Measurements from ENCODE around the gene LARGE1. TPM values are rescaled to one million over a fixed set of nuclear protein-coding genes. Genes with fewer than 3 reads are reported as not detected.

Gene LARGE1
- polyA plus RNA-seq, 3 donors, result 24.5 to 27.2 (median 26.6) TPM

DNA sequence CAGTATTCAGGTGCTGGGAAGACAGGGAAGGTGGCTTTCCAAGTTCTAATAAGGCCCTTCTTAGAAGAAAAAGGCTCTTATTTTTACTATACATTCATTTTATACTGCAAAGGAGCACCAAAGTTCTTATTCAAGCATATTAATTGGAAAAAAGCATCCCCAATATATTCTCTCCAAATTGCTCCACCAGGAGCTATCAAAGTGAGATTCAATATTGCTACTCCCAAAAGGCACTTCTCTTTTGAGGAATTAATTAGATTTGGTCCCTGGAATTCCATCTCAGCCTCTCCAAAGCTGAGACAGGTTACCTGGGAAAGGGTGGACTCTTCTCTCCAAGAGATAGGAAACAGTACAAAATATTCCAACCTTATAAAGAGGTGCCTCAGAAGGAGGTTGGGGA, 134.1 kb downstream of the LARGE1 start:
- no peak for DNase-seq (ENCODE audit: low read depth in 3 of 3, low spot score in 2 of 3)

DNA sequence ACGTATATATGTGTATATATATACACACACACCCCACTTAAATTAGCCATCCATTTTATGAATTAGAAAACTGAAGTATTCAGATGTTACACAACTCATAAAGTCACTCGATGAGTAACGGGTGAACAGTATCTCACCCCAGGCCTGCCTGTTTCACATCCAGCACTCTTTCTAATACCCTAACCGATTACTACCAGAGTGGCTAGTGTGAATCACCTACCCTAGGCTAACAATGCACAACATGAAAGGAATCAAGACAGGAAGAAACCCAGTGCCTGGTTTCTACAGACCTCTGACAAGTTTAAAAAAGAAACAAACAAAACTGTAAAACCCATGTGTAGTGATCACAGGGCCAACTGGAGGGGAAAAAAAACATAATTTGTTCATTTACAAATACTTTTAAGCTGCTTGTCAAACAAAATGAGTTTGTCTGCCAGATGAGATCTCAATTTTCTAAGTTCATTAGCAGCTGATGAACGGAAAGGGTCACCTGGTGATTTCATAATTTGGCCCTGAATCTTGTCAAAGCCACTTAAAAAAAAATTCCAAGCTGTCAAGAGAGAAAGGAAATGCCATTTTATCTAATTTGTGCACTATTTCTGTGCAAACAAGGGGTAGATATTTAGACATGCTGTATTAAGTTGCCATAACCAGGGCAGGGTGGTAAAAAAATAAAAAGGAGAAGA, 134.8 kb downstream of the LARGE1 start:
- DNase-seq (ENCODE audit: low read depth in 3 of 3, low spot score in 2 of 3), result no peak

DNA sequence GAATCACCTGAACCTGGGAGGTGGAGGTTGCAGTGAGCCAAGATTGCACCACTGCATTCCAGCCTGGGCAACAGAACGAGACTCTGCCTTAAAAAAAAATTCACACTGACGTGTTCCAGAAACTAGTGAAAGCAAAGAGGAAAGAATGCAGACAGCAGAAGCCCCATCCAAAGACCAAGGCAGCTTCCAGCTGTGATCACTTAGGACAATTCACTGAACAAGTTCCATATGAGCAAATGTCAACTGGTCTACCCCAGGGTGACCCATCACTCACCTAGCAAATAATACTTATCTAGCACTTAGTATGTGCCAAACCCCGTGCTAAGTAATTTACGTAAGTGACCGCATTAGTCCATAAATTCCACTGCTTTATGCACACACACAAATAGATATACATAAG, 138.9 kb downstream of the LARGE1 start:
- no peak for DNase-seq (ENCODE audit: low read depth in 3 of 3, low spot score in 2 of 3)

DNA sequence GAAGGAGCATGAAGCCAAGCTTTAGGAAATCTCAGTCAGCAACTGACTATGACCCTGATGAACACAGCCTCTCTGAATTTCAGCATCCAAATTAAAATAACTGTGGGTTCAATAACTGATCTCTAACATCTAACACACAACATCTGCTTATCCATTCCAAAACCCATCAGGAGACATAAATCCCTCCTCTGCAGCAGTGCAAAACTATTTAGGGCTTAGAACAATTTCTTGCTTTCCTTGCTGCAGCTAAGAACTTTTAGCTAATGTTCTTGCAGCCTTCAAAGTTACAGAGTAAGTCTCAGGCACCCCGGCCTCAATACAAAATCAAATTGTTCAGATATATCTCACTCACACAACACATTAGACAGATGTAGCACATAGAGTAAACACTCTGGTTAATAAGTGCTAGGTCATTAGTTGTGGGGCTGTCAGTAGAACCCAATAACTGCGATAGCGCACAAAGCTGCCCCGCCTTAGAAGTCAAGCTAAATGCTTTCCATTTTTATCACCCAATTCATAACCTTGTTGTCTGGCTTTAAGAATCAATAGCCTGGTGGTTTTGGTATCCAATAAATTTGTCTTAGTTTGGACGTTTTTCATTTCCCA, 139.6 kb downstream of the LARGE1 start:
- DNase-seq (ENCODE audit: low read depth in 3 of 3, low spot score in 2 of 3), result no peak

DNA sequence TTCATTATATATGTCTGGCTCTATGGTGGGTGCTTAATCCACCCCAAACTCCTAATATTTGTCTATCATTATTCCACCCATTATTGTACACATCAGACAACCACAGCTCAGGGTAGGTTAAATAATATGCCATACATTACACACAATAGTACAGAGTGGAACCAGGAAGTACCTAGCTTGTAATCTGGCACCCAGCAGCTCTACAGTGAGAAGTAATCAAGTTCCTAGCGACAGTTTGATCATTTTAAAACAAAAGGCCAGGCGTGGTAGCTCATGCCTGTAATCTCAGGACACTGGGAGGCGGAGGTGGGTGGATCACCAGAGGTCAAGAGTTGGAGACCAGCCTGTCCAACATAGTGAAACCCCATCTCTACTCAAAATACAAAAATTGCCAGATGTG, 141.0 kb downstream of the LARGE1 start:
- DNase-seq (ENCODE audit: low read depth in 3 of 3, low spot score in 2 of 3), result no peak

DNA sequence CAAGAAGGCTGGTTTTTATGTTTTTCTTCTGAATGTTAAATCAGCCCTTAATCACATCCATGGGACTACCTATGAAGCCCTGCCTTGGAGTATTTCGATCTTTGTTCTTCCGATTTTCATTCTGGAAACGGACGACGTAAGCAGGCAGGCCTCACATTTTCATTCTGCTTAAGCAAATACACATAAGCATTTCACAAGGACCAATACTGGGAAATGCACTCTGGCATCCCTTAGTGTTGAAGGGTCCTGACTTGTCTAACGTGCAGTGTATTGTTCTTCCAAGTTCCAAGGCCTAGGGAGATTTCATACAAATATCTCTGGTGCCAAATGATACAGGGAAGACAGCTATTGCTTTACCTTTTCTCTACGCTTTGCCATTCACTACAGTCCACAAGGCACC, 143.8 kb downstream of the LARGE1 start:
- DNase-seq (ENCODE audit: low read depth in 3 of 3, low spot score in 2 of 3), result no peak

DNA sequence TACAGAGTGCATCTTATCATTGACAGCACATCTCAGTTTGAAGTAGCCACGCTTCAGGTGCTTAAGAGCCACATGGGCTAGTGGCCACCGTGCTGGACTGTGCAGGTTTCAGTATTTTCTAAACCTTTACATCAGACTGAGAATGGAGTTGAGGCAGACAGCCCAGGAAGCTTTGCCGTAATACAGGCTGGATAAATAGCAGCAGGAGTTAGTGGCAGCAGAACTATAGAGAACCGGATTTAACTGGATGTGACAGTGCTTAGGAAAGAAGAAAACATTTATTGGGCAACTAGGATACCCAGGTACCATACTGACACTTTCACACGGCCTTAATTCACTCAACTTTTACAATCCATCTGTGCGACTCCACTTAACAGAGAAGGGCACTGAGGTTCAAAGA, 145.5 kb downstream of the LARGE1 start:
- no peak for DNase-seq (ENCODE audit: low read depth in 3 of 3, low spot score in 2 of 3)

DNA sequence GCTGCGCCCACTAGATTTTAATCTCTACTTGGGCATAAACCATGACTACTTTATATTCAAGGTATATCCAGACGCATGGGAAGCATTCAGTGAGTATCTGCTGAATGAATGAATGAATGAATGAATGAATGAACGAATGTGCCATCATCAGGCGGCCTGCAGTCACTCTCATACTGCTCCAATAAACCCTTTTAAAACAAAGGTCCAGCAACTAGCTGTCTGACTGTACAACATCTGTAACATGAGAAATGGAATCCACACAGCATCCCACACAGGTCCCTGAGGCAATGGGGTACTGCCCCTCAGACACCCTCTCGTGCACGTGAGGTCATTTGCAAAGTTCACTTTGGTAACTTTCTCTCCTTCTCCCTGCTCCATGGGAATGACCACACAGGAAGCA, 147.5 kb downstream of the LARGE1 start:
- no peak for DNase-seq (ENCODE audit: low read depth in 3 of 3, low spot score in 2 of 3)

DNA sequence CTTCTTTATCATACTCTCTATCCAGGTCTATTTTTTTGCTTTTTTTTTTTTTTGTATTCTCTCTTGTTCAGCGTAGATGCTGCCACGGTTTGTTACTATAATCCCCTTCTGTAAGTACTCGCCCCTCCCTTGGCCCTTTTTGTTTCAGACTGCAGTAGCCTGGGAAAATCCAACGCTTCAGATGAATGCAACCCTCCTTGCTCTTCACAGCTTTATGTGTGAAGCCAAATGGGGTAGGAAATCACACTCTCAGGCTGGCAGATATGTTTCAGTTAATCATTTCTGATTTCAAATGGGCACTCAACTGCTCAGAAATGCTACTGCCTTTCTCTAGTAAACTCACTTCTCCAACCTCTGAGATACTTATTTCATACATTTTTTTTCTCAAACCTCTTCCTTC, 149.1 kb downstream of the LARGE1 start:
- DNase-seq (ENCODE audit: low read depth in 3 of 3, low spot score in 2 of 3), result no peak

DNA sequence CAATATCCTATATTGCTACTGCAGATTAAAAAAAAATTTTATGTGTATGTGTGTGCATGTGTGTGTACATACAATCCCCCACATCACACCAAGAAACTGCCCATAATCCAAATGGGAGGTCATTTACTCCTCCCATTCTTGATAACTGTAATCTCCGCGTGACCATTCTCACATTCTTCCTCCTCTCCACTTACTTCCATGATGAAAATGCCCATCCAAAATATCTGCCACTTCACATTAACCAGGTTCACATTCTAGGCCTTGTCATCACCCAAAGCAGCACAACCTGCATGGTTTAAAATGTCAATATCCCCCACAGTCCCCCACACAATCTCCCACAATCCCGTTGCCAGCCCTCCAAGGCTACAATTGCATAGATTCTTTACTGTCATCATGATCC, 149.6 kb downstream of the LARGE1 start:
- no peak for DNase-seq (ENCODE audit: low read depth in 3 of 3, low spot score in 2 of 3)

DNA sequence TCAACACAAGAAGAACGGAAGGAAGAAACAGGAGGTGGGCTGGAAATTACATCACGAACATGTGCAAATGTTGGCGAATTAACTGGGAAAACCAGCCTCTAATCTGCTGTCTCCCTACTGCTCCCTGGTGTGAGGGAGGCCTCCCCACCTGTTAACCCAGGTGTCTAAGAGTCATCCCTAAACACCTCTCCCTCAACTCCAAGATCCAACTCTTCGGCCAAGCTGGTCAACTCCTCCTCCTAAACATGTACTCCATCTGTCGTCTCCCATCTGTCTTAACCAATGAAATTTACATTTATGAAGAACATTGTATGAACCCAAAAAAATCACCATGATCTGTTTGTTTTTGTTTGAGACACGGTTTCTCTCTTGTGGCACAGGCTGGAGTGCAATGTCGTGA, 154.2 kb downstream of the LARGE1 start:
- no peak for DNase-seq (ENCODE audit: low read depth in 3 of 3, low spot score in 2 of 3)

DNA sequence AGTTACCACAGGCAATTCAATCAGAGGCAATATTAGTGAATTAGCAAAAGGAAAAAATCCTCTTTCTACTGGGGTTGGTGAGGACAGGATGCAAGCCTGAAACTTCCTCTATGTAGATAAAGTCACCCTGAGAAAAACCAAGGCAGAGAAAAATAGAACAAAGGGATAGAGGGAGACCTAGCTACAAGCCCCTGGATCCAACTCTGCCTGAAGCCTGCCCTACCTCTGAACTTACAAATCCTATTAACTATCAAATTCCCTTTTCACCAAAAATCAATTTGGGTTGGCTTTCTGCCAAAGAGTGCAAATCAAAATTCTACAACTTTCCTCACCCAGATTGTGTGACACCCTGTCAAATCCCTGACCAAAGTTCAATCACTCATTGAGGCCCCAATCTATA, 161.3 kb downstream of the LARGE1 start:
- DNase-seq (ENCODE audit: low read depth in 3 of 3, low spot score in 2 of 3), result no peak

DNA sequence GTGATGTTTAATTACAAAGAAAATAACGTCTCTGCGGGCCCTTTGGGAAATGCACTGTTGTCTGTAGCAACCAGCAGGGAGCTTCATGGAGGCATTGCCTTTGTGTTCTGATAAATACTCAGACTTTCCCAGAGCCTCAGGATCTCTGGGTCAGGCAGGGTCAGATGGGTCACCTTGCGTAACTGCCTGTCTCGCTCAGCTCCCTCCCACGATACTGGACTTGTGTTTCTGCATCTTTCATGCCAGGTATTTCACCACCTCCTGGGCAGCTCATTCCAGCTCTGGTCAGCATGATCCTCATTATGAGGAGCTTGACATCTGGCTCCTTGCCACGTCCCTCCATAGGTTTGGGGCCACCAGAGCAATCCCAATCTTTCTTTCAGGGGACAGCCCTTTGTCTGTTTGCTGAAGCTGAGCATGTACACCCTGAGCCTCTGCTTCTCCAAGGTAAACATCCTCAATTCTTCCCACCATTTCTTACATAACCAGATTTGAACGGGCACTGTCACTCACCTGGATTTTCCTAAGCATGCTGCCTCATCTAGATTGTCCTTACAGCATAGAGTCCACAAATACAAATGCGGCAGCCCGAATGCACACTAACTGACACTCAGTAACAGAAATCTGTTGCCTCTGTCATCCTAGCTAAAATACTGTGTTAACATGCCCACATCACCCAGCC, 162.3 kb downstream of the LARGE1 start:
- DNase-seq (ENCODE audit: low read depth in 3 of 3, low spot score in 2 of 3), result no peak

DNA sequence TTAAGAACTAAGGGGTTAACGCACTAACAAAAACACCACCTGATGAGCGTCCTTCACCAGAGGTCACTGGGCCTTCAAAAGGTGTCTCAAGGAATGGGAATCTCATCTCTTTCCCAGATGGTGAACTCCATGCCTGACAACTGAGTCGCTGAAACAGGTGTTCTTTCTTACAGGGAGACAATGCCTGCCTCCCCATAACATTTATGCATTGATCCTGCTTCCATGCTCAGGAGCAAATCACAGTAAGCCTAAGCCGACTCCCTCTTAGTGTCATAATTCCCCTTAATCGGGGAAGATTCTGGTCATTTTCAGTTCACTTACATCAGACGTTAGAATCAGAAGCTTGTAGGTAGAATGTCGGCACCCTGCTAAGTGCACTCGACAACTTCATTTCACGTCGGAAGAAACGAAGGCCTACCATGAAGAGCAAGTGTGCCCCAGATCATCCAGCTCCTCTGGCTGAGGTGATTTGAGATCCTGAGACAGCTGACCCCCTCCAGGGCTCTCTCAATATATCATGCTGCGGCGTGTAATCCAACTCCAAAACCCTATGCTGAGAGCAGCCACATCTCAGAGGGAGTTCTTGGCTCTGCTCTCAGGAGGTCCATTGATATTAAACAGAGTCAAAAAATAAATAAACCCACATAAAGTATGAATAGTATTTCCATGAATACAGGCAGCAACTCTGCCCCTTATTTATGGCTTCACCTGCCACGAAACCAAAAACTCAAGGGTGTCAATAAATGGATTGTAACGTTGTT, 163.1 kb downstream of the LARGE1 start:
- DNase-seq (ENCODE audit: low read depth in 3 of 3, low spot score in 2 of 3), result no peak

DNA sequence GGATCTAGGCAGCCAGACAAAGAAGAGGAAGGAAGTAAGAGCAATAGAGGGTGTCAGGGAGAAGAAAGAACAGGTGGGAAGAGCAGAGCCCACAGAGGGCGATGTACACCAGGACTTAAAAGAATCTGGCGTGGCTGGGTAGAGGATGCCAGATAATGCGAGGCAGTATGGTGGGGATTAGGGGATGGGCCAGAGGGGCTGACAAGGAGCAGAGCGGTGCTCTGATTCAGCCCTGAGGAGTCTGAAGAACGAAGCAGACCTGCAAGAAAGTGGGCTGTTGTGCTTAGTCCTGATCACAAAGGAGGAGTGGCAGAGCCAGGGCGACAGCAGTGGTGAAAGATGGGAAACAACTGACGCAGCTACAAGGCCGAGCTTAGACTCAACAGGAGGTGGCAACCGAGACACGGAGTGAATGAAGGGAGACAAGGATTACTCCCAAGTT, 163.7 kb downstream of the LARGE1 start:
- no peak for DNase-seq (ENCODE audit: low read depth in 3 of 3, low spot score in 2 of 3)

DNA sequence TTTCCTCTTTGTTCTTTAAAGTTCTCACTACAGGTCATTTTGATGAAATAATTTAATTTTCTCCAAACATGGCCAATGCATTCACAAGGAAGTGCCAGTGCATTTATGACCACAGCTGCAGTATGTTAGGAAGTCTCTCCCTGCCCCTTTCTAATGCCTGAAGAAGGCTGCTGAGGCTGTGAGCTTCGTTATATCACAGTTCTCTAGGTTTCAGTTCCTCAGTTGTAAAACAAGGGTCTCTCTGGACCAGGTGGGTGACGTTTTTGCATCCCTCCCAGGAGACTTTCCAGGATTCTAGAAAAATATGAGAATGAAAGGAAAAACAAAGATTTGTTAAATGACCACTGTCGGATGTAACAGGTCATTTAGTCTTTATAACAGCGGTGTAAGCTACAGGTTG, 171.6 kb downstream of the LARGE1 start:
- no peak for DNase-seq (ENCODE audit: low read depth in 3 of 3, low spot score in 2 of 3)

DNA sequence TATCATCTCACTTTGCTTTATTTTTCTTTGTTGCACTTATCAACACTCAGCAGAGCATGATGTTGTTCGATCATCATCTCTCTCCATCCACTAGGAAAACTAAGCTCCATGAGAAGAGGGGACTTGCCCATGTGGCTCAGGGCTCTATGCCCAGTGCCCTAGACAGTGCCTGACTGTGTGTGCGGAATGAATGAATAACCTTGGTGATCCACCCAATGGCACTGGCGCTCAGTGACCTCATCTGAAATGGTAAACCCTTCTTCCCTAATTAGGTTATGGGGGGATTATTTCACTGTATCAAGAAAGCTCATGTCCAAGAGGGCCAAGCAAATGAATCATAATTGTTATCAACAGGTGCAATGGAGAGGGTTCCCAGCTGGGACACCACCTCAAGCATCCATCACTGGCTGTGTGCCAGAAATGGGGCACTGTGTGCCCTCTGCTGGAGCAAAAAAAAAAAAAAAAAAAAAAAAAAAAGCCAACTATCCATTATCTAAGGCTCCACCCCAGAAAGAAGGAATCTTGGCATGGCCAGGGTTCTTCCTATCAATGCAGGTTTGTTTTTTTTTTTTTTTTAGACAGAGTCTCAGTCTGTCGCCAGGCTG, 172.6 kb downstream of the LARGE1 start:
- no peak for DNase-seq (ENCODE audit: low read depth in 3 of 3, low spot score in 2 of 3)

DNA sequence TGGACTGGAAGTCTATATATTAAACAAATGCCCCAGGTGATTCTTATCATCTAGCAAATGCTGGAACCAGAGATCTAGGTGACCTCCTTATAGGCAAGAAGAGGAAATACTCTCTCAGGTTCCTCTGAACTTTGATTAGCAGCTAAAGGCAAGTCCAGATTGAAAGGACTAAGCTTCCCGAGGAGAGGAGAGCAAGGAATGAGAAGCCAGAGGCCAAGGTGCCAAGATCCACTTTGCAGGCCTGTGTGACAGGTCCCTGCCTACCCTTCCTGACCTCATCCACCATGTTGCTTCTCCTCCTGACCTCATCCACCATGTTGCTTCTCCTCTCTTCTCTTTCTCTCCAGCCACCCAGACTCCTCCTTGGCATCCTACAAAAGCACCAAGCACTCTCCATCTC, 173.2 kb downstream of the LARGE1 start:
- DNase-seq (ENCODE audit: low read depth in 3 of 3, low spot score in 2 of 3), result no peak

DNA sequence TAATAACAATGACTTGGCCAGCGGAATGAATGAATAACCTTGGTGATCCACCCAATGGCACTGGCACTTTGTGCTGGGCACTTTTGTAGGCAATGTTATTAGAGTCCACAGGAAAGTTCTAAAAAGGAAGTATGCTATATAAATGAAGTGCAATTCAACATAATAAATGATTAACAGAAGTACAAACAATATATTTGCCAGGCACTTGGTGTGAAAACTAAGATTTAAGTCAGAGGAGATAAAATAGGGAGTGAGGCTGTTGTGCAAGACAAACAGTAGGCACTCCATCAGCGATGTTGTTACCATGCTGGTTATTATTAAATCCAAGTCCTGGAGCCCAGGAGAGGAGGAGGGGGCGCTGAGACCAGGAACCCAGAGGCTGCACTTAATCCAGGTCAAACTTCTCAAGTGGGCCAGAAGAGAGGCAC, 173.8 kb downstream of the LARGE1 start:
- DNase-seq (ENCODE audit: low read depth in 3 of 3, low spot score in 2 of 3), result no peak

DNA sequence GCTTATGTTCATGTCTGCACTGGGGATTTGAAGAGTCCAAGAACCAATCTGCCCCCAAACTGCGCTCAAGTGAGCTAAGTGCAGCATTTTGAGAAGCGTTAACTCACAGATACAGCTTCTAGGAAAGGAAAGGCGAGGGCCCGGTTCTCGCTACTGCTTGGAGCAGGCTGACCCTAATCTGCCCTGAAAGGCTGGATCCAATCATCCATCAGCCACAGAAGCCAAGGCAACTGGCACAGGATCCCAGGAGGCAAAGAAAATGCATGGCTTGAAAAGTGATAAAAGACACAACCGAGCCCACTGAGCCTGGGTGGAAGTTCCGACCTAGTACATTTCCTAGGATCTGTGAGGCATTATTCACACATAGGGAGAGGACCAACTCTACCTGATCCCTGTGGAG, 174.8 kb downstream of the LARGE1 start:
- no peak for DNase-seq (ENCODE audit: low read depth in 3 of 3, low spot score in 2 of 3)

DNA sequence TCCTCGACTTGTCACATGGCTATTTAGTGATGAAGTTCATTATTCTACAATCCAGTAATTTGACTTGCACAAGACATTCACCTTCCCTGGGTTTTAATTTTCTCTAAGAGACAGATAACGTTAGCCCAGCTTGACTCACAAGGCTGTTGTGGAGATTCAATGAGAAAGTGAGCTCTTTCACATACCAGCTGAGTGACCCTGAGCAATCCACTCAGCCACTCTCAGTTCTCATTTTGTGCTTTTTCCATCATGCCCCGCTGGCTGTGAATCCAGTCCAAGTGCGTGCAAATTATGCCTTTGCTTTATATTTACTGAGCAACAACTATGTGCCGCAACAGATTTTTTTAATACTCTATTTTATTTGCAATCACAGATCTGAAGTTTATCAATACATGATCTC, 176.5 kb downstream of the LARGE1 start:
- DNase-seq (ENCODE audit: low read depth in 3 of 3, low spot score in 2 of 3), result no peak
